ENCODE results near the gene PRG3. TPM values are rescaled to one million over a fixed set of nuclear protein-coding genes. Genes with fewer than 3 reads are reported as not detected.

Gene PRG3
- polyA plus RNA-seq, 3 donors: not detected

DNA sequence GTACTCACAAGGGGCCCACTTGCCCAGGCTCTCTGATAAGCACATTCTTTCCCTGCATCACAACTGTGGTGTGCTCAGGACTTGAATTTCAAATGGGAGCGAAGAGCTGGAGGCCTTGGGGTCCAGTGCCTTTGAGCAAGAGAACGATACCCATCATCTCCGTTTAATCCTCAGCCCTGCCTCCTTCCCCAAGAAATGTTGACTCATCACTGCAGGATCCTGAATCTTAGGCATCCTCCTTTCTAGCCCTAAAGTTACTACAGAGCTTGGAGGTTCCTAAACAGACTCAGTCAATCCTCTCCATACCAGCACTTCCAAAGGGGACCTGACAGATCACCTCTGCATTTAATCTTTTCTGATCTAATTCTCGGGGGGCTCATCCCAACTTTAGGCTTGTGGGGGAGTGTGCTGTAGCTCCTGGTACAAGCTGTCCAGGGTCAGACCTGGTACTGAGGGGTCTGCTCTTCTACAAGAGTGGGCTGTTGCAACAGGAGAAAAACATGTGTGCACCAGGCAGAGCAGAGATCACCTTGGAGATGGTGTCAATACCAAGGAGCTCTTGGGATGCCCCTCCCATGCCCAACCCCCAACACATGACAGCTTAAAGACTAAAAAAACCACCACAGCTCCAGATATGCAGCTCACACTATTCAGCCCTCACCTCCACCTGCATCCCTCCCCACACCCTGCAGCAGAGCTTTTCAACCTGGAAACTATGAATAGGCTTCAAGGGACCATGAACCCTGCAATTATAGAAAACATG is 13.4 kb upstream of the PRG3 start:
- Mint-ChIP-seq H3K27me3 (ENCODE audit: low read depth in 3 of 3) (peaks cover 0 to 3% (median 2%) of the 10 kb centered on the region in 3 donors), H3K4me1 (peaks cover 14% of the 10 kb centered on the region), H3K27ac (no peak overlapping the region), H3K36me3 (no peaks in the 10 kb centered on the region), H3K9me3 (no peaks in the 10 kb centered on the region), H3K4me3 (no peak overlapping the region)
- no peak overlapping the region for H3K4me3 ChIP-seq (replicated peaks in 1 of 3; ENCODE audit: low read depth in 2 of 3, low read length in 3 of 3)
- no peak overlapping the region for H3K9ac ChIP-seq (ENCODE audit: insufficient read depth, low read length, poor library complexity, severe bottlenecking)
- H3K27me3 ChIP-seq (ENCODE audit: control insufficient read depth in 2 of 2, insufficient read depth in 2 of 2, low read length in 2 of 2): no peaks in the 10 kb centered on the region
- no peak for DNase-seq
- intact Hi-C loops (cut with micrococcal nuclease): no loop called here
- H3K79me2 ChIP-seq (ENCODE audit: insufficient read depth, low read length): no peaks in the 10 kb centered on the region
- H2AFZ ChIP-seq (ENCODE audit: insufficient read depth, low read depth, low read length, poor library complexity, severe bottlenecking): no peak overlapping the region
- H3K36me3 ChIP-seq (replicated peaks in 1 of 2; ENCODE audit: control insufficient read depth in 1 of 2, insufficient read depth in 2 of 2, low read length in 2 of 2): no peaks in the 10 kb centered on the region
- H3K4me1 ChIP-seq (ENCODE audit: control insufficient read depth in 1 of 2, insufficient read depth in 2 of 2, low read length in 2 of 2): peaks cover 14 to 21% of the 10 kb centered on the region in 2 donors
- H4K20me1 ChIP-seq (ENCODE audit: insufficient read depth, low read length): no peaks in the 10 kb centered on the region
- H3K27ac ChIP-seq (ENCODE audit: low read depth in 1 of 2, low read length in 2 of 2): no peak overlapping the region
- H3K4me2 ChIP-seq (replicated peaks; ENCODE audit: extremely low read depth, low read length, poor library complexity, severe bottlenecking): no peak overlapping the region
- WGBS (ENCODE audit: insufficient coverage): 97% methylated on average over 4 of the region's 4 CpGs
- TF ChIP-seq, protein P1, sequence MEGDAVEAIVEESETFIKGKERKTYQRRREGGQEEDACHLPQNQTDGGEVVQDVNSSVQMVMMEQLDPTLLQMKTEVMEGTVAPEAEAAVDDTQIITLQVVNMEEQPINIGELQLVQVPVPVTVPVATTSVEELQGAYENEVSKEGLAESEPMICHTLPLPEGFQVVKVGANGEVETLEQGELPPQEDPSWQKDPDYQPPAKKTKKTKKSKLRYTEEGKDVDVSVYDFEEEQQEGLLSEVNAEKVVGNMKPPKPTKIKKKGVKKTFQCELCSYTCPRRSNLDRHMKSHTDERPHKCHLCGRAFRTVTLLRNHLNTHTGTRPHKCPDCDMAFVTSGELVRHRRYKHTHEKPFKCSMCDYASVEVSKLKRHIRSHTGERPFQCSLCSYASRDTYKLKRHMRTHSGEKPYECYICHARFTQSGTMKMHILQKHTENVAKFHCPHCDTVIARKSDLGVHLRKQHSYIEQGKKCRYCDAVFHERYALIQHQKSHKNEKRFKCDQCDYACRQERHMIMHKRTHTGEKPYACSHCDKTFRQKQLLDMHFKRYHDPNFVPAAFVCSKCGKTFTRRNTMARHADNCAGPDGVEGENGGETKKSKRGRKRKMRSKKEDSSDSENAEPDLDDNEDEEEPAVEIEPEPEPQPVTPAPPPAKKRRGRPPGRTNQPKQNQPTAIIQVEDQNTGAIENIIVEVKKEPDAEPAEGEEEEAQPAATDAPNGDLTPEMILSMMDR (IDR thresholded peaks at IDR 0.05): no peak
- no peaks in the 10 kb centered on the region for H3K9me3 ChIP-seq (replicated peaks in 1 of 2; ENCODE audit: control insufficient read depth in 1 of 2, insufficient read depth in 1 of 2, low read length in 2 of 2)

DNA sequence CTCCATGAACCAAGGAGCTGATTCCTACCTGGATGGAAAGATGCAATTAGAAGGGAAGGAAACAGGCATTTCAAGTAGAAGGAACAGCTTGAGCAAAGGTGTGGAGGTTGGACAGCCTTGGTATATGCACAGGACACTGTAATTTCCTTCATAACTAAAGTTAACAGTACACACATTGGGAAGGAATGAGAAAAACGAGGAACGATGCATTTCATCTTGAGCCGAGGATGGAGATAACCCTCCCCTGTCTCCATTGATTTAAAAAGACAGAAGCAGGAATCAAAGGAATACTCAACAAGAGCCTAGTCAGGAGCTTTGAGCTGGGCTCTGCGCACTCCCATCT is 11.8 kb upstream of the PRG3 start:
- H3K4me3 ChIP-seq (replicated peaks in 1 of 3; ENCODE audit: low read depth in 2 of 3, low read length in 3 of 3): no peak overlapping the region
- no peaks in the 10 kb centered on the region for H3K9me3 ChIP-seq (replicated peaks in 1 of 2; ENCODE audit: control insufficient read depth in 1 of 2, insufficient read depth in 1 of 2, low read length in 2 of 2)
- WGBS (ENCODE audit: insufficient coverage): 90% methylated on average over 2 of the region's 4 CpGs
- H3K27ac ChIP-seq (ENCODE audit: low read depth in 1 of 2, low read length in 2 of 2): no peak overlapping the region
- H3K27me3 ChIP-seq (ENCODE audit: control insufficient read depth in 2 of 2, insufficient read depth in 2 of 2, low read length in 2 of 2): no peaks in the 10 kb centered on the region
- H3K9ac ChIP-seq (ENCODE audit: insufficient read depth, low read length, poor library complexity, severe bottlenecking): no peak overlapping the region
- Mint-ChIP-seq H3K4me1 (peaks cover 14% of the 10 kb centered on the region), H3K36me3 (no peaks in the 10 kb centered on the region), H3K9me3 (no peaks in the 10 kb centered on the region), H3K4me3 (no peak overlapping the region), H3K27me3 (ENCODE audit: low read depth in 3 of 3) (peaks cover 0 to 3% (median 2%) of the 10 kb centered on the region in 3 donors), H3K27ac (no peak overlapping the region)
- H3K4me2 ChIP-seq (replicated peaks; ENCODE audit: extremely low read depth, low read length, poor library complexity, severe bottlenecking): no peak overlapping the region
- H3K4me1 ChIP-seq (ENCODE audit: control insufficient read depth in 1 of 2, insufficient read depth in 2 of 2, low read length in 2 of 2): peaks cover 14 to 20% of the 10 kb centered on the region in 2 donors
- no peak for DNase-seq
- H3K79me2 ChIP-seq (ENCODE audit: insufficient read depth, low read length): no peaks in the 10 kb centered on the region
- H3K36me3 ChIP-seq (replicated peaks in 1 of 2; ENCODE audit: control insufficient read depth in 1 of 2, insufficient read depth in 2 of 2, low read length in 2 of 2): no peaks in the 10 kb centered on the region
- intact Hi-C loops (cut with micrococcal nuclease): no loop called here
- no peaks in the 10 kb centered on the region for H4K20me1 ChIP-seq (ENCODE audit: insufficient read depth, low read length)
- H2AFZ ChIP-seq (ENCODE audit: insufficient read depth, low read depth, low read length, poor library complexity, severe bottlenecking): no peak overlapping the region
- TF ChIP-seq, protein P1 (IDR thresholded peaks at IDR 0.05): no peak

All from CD14-positive monocyte (primary cell).